Activated CD8-positive, alpha-beta memory T cell treated with anti-CD3 and anti-CD28 coated beads for 48 hours (primary cell): ENCODE measurements around the gene PTPRN2.
A peak's percentile ranks its signal among the peaks of the same experiment; 100 is the strongest.
"Not testable (repeated sequence)": the region's sequence is repeated elsewhere in the genome, so short reads cannot be mapped to it uniquely, and the experiment has no call there.

ENCODE experiments used
- DNase-seq, 3 experiments: peaks; one replicate each; pipeline ENCODE4 v3.0.0-alpha.2; 2020; ENCODE audit warnings: low read depth in 2 of 3, low spot score in 2 of 3

The PTPRN2 gene

GRCh38 chr7:158587162-158588084, at the start of gene PTPRN2:
PTPRN2 (minus strand) TSS chr7:158587823.
- peak; percentile 27 to 36 (median 27) for DNase-seq

GRCh38 chr7:158633055-158633956, 45.7 kb upstream of the PTPRN2 start:
- DNase-seq = no peak

- DNase-seq = no peak
Measured at GRCh38 chr7:158631574-158632195, 44.1 kb upstream of the PTPRN2 start.

DNA sequence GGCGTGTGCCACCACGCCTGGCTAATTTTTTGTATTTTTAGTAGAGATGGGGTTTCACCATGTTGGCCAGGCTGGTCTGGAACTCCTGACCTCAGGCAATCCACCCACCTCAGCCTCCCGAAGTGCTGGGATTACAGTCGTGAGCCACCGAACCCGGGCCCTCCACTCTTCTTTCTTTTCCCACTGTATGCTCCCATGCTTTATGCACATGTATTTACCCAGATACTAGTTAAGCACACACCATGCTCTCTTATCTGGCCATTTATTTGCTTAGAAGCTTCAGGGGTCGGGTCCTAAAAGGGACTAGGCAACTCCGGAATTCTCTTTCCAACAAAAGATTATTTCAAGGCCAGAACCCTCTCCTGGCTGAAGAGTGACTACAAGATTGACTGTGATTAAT, 38.7 kb upstream of the PTPRN2 start:
- not testable (repeated sequence) for DNase-seq

DNA sequence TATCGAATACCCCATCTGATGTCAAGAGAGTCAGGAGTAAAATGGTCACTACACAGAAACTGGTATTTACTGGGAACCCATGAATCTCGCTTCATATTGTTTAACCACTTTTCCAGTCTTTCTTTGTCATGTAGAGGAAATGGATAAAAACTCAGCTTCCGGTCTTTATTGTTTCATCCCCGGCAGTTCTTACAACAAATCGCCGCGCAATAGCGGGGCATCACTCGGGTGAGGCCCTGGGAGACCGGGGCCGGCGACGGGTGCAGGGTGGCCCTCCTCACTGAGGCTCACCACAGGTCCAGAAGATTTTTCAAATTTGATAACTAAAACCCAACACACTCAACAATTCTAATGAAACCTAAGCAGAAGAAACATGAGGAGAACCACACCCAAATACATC, 35.6 kb upstream of the PTPRN2 start:
- DNase-seq = no peak

DNA sequence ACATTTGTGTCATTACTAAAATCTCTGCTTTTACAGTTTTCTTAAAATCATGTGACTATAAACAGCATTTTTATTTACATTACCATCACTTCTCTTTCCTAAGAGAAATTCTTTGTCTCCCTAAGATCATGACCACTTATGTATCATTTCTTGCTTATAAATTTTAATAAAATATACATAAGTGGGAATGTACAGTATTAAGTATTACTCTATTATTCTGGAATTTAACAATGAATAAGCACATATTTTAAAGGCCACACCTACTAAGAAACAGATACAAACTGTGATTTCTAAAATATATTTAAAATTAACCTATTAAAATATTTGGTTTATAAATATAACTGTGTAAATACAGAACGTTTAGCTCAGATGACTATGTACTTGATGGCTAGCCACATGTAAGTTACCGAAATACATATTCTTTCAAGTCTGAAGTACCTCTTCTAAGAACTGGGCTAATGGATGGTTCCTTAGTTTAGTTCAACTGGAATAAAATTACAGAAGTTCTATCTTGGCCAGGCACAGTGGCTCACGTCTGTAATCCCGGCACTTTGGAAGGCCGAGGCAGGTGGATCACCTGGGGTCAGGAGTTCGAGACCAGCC, 33.3 kb upstream of the PTPRN2 start:
- no peak for DNase-seq

- no peak for DNase-seq
Measured at GRCh38 chr7:158620418-158620817, 32.8 kb upstream of the PTPRN2 start.

DNA sequence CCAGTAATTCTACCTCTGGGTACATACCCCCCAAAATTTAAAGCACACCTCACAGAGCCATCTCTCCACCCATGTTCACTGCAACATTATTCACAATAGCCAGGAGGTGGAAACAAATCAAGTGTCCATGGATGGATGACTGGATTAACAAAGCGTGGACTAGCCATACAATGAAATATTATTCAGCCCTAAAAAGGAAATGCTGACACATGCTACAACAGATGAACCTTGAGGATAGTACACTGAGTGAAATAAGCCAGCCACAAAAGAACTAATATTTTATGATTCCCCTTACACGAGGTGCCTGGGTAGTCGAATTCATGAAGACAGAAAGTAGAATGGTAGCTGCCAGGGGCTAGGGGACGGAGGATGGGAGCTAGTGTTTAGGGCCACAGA, 31.1 kb upstream of the PTPRN2 start:
- no peak for DNase-seq

DNA sequence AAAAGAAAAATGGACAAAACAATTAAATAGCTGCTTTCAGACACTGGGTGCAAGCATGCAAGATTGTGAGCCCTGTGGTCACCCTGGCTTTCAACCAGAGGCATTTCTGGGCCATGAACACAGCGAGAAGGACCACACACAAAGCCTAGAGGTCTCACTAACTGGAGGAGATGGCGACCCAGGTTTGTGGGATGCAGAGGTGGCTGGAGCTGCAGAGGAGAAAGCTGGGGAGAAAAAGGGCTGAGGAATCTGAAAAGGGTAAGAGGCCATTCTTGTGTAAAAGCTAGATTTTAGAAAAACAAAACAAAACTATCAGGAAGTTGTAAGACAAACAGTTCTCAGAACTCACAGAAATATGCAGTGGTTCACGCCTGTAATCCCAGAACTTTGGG, 30.1 kb upstream of the PTPRN2 start:
- no peak for DNase-seq

DNA sequence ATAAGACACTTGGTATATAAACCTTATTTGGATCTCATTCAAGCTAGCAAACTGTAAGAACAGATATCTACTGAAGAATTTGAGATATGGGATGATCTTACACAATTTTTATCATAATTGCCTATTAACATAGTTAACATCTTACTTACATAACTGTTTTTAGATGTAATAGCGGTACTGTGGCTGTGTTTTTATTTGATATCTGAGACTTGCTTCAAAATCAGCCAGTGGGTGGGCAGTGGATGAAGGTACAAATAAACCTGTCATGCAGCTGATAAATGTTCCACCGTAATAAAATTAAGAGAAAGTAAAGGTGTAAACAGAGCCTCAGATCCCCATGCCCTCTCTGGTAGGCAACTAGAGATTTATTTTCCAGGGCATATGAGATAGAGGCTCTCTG, 28.4 kb upstream of the PTPRN2 start:
- no peak for DNase-seq

DNA sequence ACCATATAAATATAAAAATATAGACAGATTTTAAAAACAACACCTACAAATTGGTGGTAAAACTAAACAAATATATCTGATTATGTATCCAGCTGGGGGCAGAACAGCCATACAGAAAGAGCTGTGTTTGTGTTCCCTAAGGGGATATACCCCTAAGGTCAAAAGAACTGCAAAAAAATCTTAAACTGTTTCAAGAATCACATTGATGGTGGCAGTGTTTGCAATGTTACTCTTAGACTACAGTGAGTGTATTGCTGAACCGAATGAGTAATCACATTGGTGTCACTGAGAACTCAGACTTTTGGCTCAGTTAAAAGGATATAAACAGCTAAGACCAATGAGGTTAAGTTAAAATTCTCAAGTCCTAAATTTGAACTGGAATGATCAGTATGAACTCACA, 27.1 kb upstream of the PTPRN2 start:
- no peak for DNase-seq

- no peak for DNase-seq
Measured at GRCh38 chr7:158613481-158613880, 25.9 kb upstream of the PTPRN2 start.

DNA sequence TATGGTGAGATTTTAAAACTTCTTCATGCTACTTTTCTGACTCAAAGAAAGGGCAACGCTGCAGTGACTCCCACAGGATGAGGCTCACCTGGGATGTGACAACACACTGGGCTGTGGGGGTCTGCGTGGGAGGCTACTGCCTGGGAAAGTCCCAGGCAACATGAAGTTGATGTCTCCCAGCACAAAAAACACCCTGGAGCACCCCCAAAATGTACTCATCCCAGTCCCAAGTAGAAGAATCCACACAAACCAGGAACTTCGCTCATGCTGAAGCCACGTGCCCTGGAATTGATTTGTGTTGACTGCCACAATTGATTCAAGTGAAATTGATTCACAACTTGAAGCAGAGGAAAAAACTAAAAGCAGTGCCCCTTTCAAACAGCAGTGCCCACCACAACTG, 24.9 kb upstream of the PTPRN2 start:
- DNase-seq = no peak

GRCh38 chr7:158611541-158611940, 23.9 kb upstream of the PTPRN2 start:
- DNase-seq = no peak

- no peak for DNase-seq
Measured at GRCh38 chr7:158609313-158609974, 21.8 kb upstream of the PTPRN2 start.

GRCh38 chr7:158607563-158607962, 19.9 kb upstream of the PTPRN2 start:
- no peak for DNase-seq

- DNase-seq = no peak
Measured at GRCh38 chr7:158606671-158607424, 19.2 kb upstream of the PTPRN2 start.

DNA sequence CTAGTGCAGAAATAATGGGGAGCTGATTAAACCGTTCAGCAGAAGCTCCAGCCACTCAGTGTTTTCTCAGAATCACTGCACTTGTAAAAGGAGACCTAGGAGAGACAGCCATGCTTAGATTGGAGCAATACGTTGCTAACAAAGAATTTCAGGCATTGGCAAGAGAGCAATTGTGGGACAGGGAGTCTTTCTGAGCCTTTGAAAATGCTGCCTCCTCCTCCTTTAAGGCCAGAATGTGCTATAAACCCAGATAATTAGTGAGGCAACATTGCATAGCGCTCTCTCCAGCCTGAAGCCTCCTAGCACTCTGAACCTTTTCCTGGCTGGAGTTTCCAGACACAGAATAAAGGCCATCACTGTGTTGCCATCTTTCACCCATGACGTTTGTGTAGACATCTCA, 18.5 kb upstream of the PTPRN2 start:
- DNase-seq = no peak

- DNase-seq = no peak
Measured at GRCh38 chr7:158603773-158604755, 16.4 kb upstream of the PTPRN2 start.
